Medulla oblongata (tissue), 1 donor: ENCODE data around the gene ESPN.
"Not testable (repeated sequence)": the region's sequence is repeated elsewhere in the genome, so short reads cannot be mapped to it uniquely, and the experiment has no call there.

Experiments
- DNase-seq: peaks from one replicate; pipeline ENCODE4 v3.0.0-alpha.2; 2015; ENCODE audit errors: extremely low spot score

ESPN gene

DNA sequence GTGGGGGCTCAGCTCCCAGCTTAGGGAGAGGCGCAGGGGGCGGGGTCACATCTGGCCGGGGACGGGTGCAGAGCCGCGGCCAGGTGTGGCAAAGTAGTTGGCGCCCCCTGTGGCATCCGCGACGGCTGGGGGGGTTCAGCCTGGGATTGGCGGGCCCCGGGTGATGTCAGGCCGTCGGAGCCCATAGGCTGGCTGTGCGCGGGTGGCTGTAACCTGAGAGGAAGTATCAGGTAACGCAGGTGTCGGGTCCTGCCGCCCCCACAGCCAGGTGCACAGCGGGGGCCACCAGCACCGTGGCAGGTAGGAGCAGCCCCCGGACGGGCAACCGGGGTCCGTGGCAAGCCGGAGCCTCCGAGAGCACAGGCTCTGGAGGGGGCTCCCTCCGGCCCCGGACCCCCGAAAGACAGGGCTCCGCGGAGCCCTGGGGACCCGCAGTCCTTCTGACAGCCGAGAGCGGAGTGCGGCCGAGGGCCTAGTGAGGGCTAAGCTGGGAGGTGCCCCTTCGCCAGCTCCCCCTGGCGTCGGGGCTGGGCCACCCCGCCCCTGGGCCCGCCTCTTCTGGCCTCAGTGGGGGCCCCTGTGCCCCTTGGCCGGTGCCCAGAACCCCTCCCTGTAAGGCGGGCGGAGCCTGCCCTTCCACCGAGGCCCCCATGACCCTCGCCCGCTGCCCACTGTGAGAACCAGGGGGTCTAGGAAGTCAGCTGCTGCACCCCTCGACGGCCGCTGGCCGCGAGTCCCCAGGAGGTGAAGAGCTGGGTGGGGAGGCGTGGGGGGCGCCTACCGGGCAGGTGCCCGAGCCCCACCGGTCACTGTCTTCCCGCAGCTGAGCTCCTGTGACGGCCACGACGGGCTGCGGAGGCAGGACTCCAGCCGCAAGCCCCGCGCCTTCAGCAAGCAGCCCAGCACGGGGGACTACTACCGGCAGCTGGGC is 23.5 kb downstream of the ESPN start:
- no peak for DNase-seq

GRCh38 chr1:6448749-6449631 is 24.4 kb downstream of the ESPN start:
- DNase-seq: peak; percentile 6

- no peak for DNase-seq
Observed at GRCh38 chr1:6450005-6450450, 25.5 kb downstream of the ESPN start.

GRCh38 chr1:6450486-6450885 is 25.9 kb downstream of the ESPN start:
- DNase-seq: not testable (repeated sequence)

DNA sequence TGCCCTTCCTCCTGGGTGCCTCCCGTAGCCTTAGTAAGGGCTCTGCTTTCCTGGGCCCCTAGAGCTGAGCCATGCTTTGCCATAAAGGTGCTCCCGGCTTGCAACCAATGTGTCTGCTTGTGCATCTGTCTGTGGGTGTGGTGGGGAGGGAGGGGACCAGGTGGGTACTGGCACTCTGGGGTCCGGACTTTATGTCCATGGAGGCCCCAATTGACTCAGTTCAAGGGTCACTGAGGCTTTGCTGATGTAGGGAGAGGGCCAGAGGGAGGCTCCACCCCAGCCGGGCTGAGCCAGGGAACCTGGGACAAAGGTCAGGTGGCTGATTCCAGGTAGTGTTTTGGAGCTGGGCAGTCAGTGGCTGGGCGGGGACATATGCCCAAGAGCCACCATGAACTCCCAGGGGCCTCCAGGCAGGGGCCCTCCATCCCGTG is 26.4 kb downstream of the ESPN start:
- DNase-seq: no peak

DNA sequence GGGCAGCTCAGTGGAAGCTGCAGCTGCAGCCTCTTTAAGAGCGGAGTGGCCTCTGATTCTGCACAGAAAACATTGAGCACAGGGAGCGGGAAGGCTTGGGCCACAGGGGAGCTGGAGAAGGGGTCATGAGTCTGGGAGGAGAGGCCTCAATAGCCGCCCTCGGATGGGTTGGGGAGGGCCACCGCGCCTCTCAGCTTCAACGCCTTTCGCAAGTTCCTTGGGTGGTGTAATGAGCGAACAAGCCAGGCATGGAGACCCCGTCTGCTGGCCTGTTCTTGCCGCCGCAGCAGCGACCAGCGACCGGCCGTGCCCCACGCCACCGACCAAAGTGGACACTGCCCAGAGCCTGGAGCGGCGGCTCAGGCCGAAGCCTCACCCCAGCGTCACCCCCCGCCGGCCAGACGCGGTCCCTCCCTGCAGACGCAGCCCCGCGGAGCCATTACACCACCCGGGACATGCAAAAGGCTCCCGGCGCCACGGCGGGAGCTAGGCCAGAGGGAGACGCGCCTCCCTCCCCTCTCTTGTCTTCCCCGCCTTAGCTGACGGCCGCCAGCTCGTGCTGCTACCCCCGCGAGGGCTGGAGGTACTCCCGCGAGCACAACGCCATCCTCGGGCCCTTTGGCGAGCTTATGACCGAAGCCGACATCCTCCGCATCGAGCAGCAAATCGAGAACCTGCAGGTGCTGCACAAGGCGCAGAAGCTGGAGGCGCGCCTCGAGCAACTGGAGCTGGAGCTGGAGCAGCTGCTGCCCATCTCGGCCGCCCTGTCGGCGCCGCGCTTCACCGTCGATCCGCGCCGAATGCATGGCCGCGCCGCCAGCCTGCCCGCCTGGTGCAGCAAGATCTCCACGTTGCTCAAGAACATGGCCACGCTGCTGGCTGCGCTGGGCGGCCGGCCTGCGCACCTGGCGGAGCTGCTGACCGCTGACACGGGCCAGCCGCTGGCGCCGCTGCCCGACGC is 29.6 kb downstream of the ESPN start:
- not testable (repeated sequence) for DNase-seq

DNA sequence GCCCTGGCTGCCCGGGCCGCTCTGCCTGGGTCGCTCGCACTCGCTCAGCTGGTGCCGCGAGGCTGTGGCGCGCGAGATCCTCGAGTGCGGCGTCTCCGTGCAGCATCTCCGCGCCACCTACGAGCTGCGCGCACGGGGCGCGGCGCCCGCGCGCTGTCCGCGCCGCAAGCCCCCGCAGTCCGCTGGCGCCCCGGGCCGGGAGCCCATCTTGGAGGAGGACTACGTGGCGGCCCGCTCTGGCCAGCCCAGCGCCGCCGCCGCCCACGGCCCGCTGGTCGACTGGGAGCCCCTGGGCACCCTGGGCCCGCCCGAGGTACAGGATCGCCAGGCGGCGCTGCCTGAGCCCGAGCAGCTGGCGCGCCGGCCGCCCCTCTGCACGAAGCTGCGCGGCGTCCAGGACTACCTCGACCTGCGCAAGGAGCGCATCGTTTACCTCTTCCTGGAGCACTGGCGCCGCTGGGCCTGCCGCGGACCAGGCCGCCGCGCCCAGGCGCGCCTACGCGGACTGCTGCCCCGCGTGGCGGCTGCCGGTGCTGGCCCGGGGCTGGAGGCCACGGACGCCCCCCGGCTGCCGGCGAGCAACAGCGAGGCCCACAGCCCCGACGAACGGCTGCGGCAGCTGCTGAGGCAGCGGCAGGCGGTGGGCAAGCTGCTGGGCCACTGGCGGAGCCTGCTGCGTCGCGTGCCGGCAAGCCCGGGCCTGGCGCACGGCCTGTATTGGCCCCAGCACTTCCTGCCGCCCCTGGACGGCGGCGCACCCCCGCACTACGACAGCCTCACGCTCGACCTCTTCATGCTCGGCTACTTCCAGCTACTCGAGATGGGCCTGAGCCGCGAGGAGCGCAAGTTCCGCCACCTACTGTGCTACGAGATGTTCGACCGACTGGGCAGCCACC is 30.5 kb downstream of the ESPN start:
- no peak for DNase-seq

DNA sequence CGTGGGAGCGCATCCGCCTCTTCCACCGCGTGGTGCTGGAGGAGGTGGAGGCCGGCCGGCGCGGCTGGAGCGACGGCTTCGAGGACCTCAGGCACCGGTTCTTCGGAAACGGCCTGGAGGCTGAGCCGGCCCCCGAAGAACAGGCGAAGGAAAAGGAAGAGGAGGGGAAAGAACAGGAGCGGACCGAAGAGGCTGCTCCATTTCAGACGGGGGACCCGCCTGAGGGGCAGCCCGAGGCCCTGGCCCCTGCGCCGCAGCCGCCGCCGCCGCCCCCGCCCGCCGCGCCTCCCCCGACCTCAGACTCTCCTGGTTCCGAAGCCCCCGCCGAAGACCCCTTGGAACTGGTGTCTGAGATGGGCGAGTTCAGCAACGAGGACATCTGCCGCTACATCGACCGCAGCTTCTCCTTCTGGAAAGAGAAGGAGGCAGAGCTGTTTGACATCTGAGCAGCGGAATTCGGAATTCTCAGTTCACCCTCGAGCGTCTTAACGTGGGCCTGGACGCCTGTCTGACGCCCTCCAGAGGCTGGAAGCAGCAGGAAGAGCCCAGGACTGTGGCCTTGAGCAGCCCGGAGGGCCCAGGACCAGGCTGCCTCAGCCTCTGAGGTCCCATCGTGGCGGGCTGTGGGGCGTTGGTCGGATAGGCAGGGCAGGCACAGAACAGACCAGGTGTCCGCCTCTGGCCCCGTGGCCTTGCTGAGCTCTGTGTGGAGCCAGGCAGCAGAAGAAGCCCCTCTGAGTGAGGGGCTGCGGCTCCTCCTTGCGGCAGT is 31.4 kb downstream of the ESPN start:
- not testable (repeated sequence) for DNase-seq

DNA sequence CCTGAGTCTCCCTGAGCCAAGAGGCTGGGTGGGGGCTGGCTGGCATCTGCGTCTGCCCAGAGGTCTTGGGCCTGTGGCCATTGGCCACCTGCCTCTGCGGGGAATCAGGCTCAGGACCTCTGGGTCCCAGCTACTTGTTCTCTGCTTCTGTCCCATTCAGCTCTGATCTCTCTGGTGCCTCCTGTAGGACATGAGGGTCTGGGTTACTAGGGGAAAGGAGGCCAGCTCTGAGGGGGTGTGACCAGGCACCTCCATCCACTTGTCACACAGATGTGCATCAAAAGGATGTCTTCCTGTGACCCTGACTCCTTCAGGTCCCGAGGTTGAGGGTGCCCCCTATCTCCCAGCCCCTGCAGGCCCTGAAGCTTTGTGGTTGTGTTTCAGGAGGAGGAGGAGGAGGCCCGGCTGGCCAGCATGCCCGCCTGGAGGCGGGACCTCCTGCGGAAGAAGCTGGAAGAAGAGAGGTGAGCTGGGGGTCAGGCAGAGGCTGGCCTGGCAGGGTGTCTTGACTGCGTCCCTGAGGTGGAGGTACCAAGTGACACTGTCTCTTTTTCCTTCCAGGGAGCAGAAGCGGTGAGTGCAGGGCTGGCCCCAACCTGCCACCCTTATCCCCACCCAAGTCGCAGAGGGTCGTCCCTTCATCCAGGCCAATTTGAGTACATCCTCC is 32.4 kb downstream of the ESPN start:
- no peak for DNase-seq

- DNase-seq: no peak
Observed at GRCh38 chr1:6459850-6460265, 35.3 kb downstream of the ESPN start.

GRCh38 chr1:6460301-6461050 is 35.9 kb downstream of the ESPN start:
- DNase-seq: no peak

- DNase-seq: no peak
Observed at GRCh38 chr1:6461051-6461530, 36.5 kb downstream of the ESPN start.

- no peak for DNase-seq
Observed at GRCh38 chr1:6461538-6462411, 37.2 kb downstream of the ESPN start.

- no peak for DNase-seq
Observed at GRCh38 chr1:6462412-6463119, 38.0 kb downstream of the ESPN start.

- no peak for DNase-seq
Observed at GRCh38 chr1:6463120-6463412, 38.5 kb downstream of the ESPN start.

- DNase-seq: no peak
Observed at GRCh38 chr1:6464514-6464836, 39.9 kb downstream of the ESPN start.

DNA sequence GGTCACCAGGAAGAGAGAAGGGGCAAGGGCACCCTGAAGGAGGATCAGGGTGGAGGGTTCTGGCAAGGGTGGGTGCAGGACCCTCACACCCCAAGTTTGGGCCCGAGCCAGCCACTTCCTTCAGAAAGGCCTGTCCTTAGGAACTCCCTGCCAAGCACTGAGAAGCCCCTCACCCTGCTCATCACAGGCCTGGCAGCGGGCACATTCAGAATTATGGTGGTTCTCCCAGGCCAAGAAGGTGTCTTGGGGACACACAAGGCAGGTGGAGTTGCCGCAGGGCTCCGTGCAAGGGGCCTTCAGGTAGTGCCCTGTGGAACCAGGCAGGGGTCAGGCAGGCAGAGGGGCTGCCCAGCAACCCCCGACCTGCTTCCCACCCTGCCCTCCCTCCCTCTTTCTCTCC is 40.3 kb downstream of the ESPN start:
- DNase-seq: no peak
